HCT116 (cell line): Measurements from ENCODE around the gene DMXL1.

Experiments
- POLR2A ChIP-seq: IDR thresholded peaks from 2 replicates; pipeline ENCODE4 v1.7.0; 2011; ENCODE audit warnings: borderline replicate concordance; ENCODE audit not compliant: insufficient read depth, insufficient read length; ENCODE audit errors: extremely low read depth
- RAD21 ChIP-seq: IDR thresholded peaks from 2 replicates; pipeline ENCODE4 v1.6.1; 2012; ENCODE audit warnings: low read depth, mild to moderate bottlenecking
- SRF ChIP-seq: IDR thresholded peaks from 2 replicates; pipeline ENCODE4 v1.6.1; 2012; ENCODE audit warnings: low read depth
- YY1 ChIP-seq: IDR thresholded peaks from 2 replicates; pipeline ENCODE4 v1.6.1; 2011; ENCODE audit warnings: low read length, low read depth, moderate library complexity, mild to moderate bottlenecking; ENCODE audit not compliant: insufficient replicate concordance; ENCODE audit errors: extremely low read depth
- ZFX ChIP-seq: fragments of 450-650 bp; IDR thresholded peaks from 2 replicates; pipeline ENCODE4 v1.6.1; 2017
- TF ChIP-seq, protein P1 (sequence below), 3 experiments: fragments of 200-600 bp in 1 of 3; sonication (generic) in 1 of 3; IDR thresholded peaks in 2 of 3; conservative IDR thresholded peaks in 1 of 3; 2 replicates each; pipeline ENCODE4 v1.5.1; 2012 to 2017; ENCODE audit warnings: low read depth in 2 of 3, low read length in 2 of 3, antibody characterized with exemption in 1 of 3, borderline replicate concordance in 1 of 3, control low read depth in 1 of 3, mild to moderate bottlenecking in 1 of 3, mixed read lengths in 1 of 3, mixed run types in 1 of 3, moderate library complexity in 1 of 3; ENCODE audit not compliant: insufficient read depth in 1 of 3
- TF ChIP-seq, protein P2 (sequence below): IDR thresholded peaks from 2 replicates; pipeline ENCODE4 v1.6.1; 2012; ENCODE audit warnings: low read depth

DNA sequence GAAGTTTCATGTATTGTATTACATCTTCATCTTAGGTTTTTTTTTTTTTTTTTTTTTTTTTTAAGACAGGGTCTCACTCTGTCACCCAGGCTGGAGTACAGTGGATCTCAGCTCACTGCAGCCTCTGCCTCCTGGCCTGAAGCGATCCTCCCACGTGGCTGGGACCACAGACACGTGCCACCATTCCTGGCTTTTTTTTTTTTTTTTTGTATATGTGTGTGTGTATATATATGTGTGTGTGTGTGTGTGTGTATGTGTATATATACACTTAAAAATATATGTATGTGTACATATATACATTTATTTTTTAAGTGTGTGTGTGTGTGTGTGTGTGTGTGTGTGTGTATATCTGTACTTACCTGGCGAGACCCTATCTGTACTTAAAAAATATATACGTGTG is 6.6 kb downstream of the DMXL1 start:
- TF ChIP-seq RAD21 (no peak), POLR2A (no peak), ZFX (no peak), YY1 (no peak), SRF (no peak)
- TF ChIP-seq, protein P1, sequence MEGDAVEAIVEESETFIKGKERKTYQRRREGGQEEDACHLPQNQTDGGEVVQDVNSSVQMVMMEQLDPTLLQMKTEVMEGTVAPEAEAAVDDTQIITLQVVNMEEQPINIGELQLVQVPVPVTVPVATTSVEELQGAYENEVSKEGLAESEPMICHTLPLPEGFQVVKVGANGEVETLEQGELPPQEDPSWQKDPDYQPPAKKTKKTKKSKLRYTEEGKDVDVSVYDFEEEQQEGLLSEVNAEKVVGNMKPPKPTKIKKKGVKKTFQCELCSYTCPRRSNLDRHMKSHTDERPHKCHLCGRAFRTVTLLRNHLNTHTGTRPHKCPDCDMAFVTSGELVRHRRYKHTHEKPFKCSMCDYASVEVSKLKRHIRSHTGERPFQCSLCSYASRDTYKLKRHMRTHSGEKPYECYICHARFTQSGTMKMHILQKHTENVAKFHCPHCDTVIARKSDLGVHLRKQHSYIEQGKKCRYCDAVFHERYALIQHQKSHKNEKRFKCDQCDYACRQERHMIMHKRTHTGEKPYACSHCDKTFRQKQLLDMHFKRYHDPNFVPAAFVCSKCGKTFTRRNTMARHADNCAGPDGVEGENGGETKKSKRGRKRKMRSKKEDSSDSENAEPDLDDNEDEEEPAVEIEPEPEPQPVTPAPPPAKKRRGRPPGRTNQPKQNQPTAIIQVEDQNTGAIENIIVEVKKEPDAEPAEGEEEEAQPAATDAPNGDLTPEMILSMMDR (IDR thresholded peaks at IDR 0.05 in 2 of 3, conservative IDR thresholded peaks at IDR 0.05 in 1 of 3; ENCODE audit: borderline replicate concordance in 1 of 3, insufficient read depth in 1 of 3, low read depth in 2 of 3, low read length in 2 of 3) = no peak
- TF ChIP-seq, protein P2, sequence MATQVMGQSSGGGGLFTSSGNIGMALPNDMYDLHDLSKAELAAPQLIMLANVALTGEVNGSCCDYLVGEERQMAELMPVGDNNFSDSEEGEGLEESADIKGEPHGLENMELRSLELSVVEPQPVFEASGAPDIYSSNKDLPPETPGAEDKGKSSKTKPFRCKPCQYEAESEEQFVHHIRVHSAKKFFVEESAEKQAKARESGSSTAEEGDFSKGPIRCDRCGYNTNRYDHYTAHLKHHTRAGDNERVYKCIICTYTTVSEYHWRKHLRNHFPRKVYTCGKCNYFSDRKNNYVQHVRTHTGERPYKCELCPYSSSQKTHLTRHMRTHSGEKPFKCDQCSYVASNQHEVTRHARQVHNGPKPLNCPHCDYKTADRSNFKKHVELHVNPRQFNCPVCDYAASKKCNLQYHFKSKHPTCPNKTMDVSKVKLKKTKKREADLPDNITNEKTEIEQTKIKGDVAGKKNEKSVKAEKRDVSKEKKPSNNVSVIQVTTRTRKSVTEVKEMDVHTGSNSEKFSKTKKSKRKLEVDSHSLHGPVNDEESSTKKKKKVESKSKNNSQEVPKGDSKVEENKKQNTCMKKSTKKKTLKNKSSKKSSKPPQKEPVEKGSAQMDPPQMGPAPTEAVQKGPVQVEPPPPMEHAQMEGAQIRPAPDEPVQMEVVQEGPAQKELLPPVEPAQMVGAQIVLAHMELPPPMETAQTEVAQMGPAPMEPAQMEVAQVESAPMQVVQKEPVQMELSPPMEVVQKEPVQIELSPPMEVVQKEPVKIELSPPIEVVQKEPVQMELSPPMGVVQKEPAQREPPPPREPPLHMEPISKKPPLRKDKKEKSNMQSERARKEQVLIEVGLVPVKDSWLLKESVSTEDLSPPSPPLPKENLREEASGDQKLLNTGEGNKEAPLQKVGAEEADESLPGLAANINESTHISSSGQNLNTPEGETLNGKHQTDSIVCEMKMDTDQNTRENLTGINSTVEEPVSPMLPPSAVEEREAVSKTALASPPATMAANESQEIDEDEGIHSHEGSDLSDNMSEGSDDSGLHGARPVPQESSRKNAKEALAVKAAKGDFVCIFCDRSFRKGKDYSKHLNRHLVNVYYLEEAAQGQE = no peak
